ENCODE measurements around the gene SEC16B.

DNA sequence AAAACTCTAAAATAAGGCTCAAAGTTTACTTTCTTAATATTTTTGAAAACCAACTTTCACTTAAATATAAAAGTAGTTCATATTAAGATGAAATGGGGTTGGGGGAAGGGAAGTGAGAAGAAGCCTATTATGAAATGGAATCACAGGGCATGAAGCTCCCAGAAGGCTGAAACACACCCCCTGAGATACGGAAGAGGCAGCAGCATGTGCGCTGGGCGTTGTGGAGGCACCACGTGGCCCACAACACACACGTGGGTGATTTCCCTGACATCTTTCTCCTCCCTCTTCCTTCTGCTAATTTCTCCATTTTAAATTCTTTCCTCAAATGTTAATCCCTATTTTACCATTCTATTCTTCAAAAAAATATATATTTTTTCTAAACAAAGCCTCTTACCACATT, 35.6 kb upstream of the SEC16B start:
- TF ChIP-seq, protein P1, sequence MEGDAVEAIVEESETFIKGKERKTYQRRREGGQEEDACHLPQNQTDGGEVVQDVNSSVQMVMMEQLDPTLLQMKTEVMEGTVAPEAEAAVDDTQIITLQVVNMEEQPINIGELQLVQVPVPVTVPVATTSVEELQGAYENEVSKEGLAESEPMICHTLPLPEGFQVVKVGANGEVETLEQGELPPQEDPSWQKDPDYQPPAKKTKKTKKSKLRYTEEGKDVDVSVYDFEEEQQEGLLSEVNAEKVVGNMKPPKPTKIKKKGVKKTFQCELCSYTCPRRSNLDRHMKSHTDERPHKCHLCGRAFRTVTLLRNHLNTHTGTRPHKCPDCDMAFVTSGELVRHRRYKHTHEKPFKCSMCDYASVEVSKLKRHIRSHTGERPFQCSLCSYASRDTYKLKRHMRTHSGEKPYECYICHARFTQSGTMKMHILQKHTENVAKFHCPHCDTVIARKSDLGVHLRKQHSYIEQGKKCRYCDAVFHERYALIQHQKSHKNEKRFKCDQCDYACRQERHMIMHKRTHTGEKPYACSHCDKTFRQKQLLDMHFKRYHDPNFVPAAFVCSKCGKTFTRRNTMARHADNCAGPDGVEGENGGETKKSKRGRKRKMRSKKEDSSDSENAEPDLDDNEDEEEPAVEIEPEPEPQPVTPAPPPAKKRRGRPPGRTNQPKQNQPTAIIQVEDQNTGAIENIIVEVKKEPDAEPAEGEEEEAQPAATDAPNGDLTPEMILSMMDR (conservative IDR thresholded peaks at IDR 0.05 in 1 of 2, IDR thresholded peaks at IDR 0.05 in 1 of 2; ENCODE audit: low read depth in 1 of 2, low read length in 2 of 2), result no peak
- TF ChIP-seq EZH2 (IDR thresholded peaks at IDR 0.05; ENCODE audit: low read length, missing control alignments), result no peak

All from fibroblast of lung (primary cell).